Adrenal gland (tissue), 12 donors: ENCODE measurements around the gene ATG4B. TPM values are rescaled to one million over a fixed set of nuclear protein-coding genes. Genes with fewer than 3 reads are reported as not detected.

Experiments
- DNase-seq, 7 donors: peaks; one replicate each; pipeline ENCODE4 v3.0.0-alpha.2; 2019 to 2020
- H3K27ac ChIP-seq, 5 donors: fragments of 200-600 bp; sonication (generic) in 4 of 5; 1 replicate in 3 of 5; 2 replicates in 2 of 5; pipeline versions ENCODE4 v1.5.1 to v1.8.0; 2016 to 2020; ENCODE audit warnings: mild to moderate bottlenecking in 1 of 5
- H3K27me3 ChIP-seq: fragments of 200-600 bp; 2 replicates; pipeline ENCODE4 v1.8.0; 2021
- H3K36me3 ChIP-seq, 2 donors: fragments of 200-600 bp; replicated peaks in 1 of 2; 1 replicate in 1 of 2; 2 replicates in 1 of 2; pipeline versions ENCODE4 v1.5.1 to v1.8.0; 2018 to 2022
- H3K4me1 ChIP-seq, 2 donors: fragments of 200-600 bp; replicated peaks in 1 of 2; 1 replicate in 1 of 2; 2 replicates in 1 of 2; pipeline versions ENCODE4 v1.5.1 to v1.8.0; 2018 to 2021
- H3K4me3 ChIP-seq, 4 donors: fragments of 200-600 bp; sonication (generic) in 3 of 4; one replicate each; pipeline ENCODE4 v1.5.1; 2016 to 2018
- H3K9me3 ChIP-seq, 3 donors: fragments of 200-600 bp; sonication (generic) in 1 of 3; replicated peaks in 1 of 3; 1 replicate in 2 of 3; 2 replicates in 1 of 3; pipeline versions ENCODE4 v1.5.1 to v1.8.0; 2016 to 2021
- CTCF ChIP-seq, 6 experiments: fragments of 450-650 bp in 4 of 6; fragments of 200-600 bp in 2 of 6; sonication (generic) in 1 of 6; IDR thresholded peaks; 1 replicate in 5 of 6; 2 replicates in 1 of 6; pipeline versions ENCODE4 v1.5.1 to v1.8.0; 2016 to 2021; ENCODE audit warnings: antibody characterized with exemption in 6 of 6, mild to moderate bottlenecking in 2 of 6, moderate library complexity in 1 of 6
- POLR2A ChIP-seq, 2 donors: fragments of 450-650 bp; IDR thresholded peaks; one replicate each; pipeline ENCODE4 v1.6.1; 2017; ENCODE audit warnings: antibody characterized with exemption in 2 of 2, mild to moderate bottlenecking in 2 of 2, moderate library complexity in 1 of 2
- WGBS, 4 donors: extraction: QIAGEN DNeasy Blood & Tissue Kit in 2 of 4; methylation state at CpG; one replicate each; pipeline versions ENCODE4 v1.1.5 to v1.1.7; 2013 to 2017; 5-methylcytosine and 5-hydroxymethylcytosine counted together
- intact Hi-C, 2 donors: fragments of 100-400 bp; cut with DNase I; formaldehyde crosslinking; loops; one replicate each; pipeline versions ENCODE4 v1.14.1 to v1.15.0; 2022 to 2023
- polyA plus RNA-seq, 3 donors: library from polyadenylated mRNA; stranded (reverse); fragments of 200-250 nt in 2 of 3; fragments of 350-450 nt in 1 of 3; fragmentation: Illumina TruSeq in 1 of 3; extraction: RNeasy Lipid Tissue Mini Kit (QIAGEN cat#74804) in 1 of 3; gene quantifications; one replicate each; pipeline ENCODE4 v1.2.3, GENCODE V29; 2013 to 2014
- total RNA-seq, 9 donors: library from RNA; depleted of rRNA in 4 of 9; stranded (reverse); fragments of >200 nt in 4 of 9; fragments of 120-200 nt in 1 of 9; fragmentation: NEBNext Ultra II Directional in 1 of 9; extraction: Animal tissue kit (Norgen Biotek cat#: 25700) in 1 of 9; gene quantifications; one replicate each; pipeline versions ENCODE4 v1.1.0 to v1.2.4, GENCODE V29; 2013 to 2023
- donor health status: healthy with polysubstance abuse.
- donor health status: Bipolar disorder and iron deficiency.
- donor health status: DM: yes; HTN: yes; CAD: no.
- donor health status: DM: no; HTN: no; CAD: no.
- donor health status: DM: no; HTN: no; CAD: no.
- donor health status: DM: yes; HTN: yes; CAD: no.

The ATG4B gene
- total and polyA plus RNA-seq, 12 donors = 37.3 to 167 (median 60.2) TPM

- H3K27ac ChIP-seq = no peak overlapping the region
- H3K9me3 ChIP-seq = no peaks in the 10 kb centered on the region
- H3K4me1 ChIP-seq = peaks cover 0 to 9% of the 10 kb centered on the region in 2 donors
- intact Hi-C loops = no loop called here
- no peak for DNase-seq
- TF ChIP-seq POLR2A (IDR thresholded peaks at IDR 0.05) (no peak), CTCF (IDR thresholded peaks at IDR 0.05) (no peak)
- H3K27me3 ChIP-seq = no peaks in the 10 kb centered on the region
- H3K4me3 ChIP-seq = no peak overlapping the region
- WGBS, 4 donors = 71 to 78% (median 74%) methylated on average over 9 to 10 of the region's 10 CpGs
- H3K36me3 ChIP-seq = peaks cover 0 to 16% of the 10 kb centered on the region in 2 donors
Measured at GRCh38 chr2:241608881-241609280, 28.6 kb upstream of the ATG4B start.

GRCh38 chr2:241609859-241610793, 27.4 kb upstream of the ATG4B start:
- Histone ChIP-seq H3K27ac (peak overlapping the region in 2 of 5 donors; percentile 5 to 62), H3K4me3 (peak overlapping the region in 2 of 4 donors; percentile 38 to 69), H3K4me1 (peaks cover 0 to 9% of the 10 kb centered on the region in 2 donors), H3K9me3 (no peaks in the 10 kb centered on the region), H3K36me3 (peaks cover 0 to 12% of the 10 kb centered on the region in 2 donors), H3K27me3 (no peaks in the 10 kb centered on the region)
- 9 to 34% (median 15%) methylated on average over 18 to 76 of the region's 76 CpGs for WGBS, 4 donors
- intact Hi-C loops = no loop called here
- peak in 4 of 6 experiments; percentile 20 to 73 (median 62) for TF ChIP-seq CTCF (IDR thresholded peaks at IDR 0.05)
- TF ChIP-seq POLR2A (IDR thresholded peaks at IDR 0.05) = peak in 1 of 2 donors; percentile 23
- DNase-seq = peak; percentile 81 to 90 (median 86)

GRCh38 chr2:241611062-241611461, 26.4 kb upstream of the ATG4B start:
- intact Hi-C loops = no loop called here
- Histone ChIP-seq H3K27me3 (no peaks in the 10 kb centered on the region), H3K27ac (no peak overlapping the region), H3K36me3 (peaks cover 0 to 4% of the 10 kb centered on the region in 2 donors), H3K4me3 (no peak overlapping the region), H3K4me1 (peaks cover 0 to 9% of the 10 kb centered on the region in 2 donors), H3K9me3 (no peaks in the 10 kb centered on the region)
- TF ChIP-seq POLR2A (IDR thresholded peaks at IDR 0.05) (no peak), CTCF (IDR thresholded peaks at IDR 0.05) (no peak)
- DNase-seq = no peak
- WGBS, 4 donors = 83 to 94% (median 92%) methylated on average over 7 to 13 of the region's 13 CpGs

GRCh38 chr2:241612156-241613016, 25.1 kb upstream of the ATG4B start:
- H3K27me3 ChIP-seq = no peaks in the 10 kb centered on the region
- H3K4me1 ChIP-seq = peaks cover 0 to 9% of the 10 kb centered on the region in 2 donors
- no peak overlapping the region for H3K4me3 ChIP-seq
- intact Hi-C loops = no loop called here
- H3K9me3 ChIP-seq = no peaks in the 10 kb centered on the region
- WGBS, 4 donors = 92 to 94% (median 93%) methylated on average over 20 of the region's 20 CpGs
- TF ChIP-seq POLR2A (IDR thresholded peaks at IDR 0.05) (no peak), CTCF (IDR thresholded peaks at IDR 0.05) (no peak)
- no peak for DNase-seq
- H3K36me3 ChIP-seq = no peaks in the 10 kb centered on the region
- H3K27ac ChIP-seq = no peak overlapping the region
